HTERT RPE-1 (cell line): ENCODE data around the gene RPS8.
"Not testable (repeated sequence)": the region's sequence is repeated elsewhere in the genome, so short reads cannot be mapped to it uniquely, and the experiment has no call there.

Source experiments
- in situ Hi-C: fragments of 300-500 bp; cut with MboI; formaldehyde crosslinking; loops from 4 replicates; pipeline ENCODE4 v1.14.3; 2020; ENCODE audit warnings: low sequenced_read_pairs

The RPS8 gene

DNA sequence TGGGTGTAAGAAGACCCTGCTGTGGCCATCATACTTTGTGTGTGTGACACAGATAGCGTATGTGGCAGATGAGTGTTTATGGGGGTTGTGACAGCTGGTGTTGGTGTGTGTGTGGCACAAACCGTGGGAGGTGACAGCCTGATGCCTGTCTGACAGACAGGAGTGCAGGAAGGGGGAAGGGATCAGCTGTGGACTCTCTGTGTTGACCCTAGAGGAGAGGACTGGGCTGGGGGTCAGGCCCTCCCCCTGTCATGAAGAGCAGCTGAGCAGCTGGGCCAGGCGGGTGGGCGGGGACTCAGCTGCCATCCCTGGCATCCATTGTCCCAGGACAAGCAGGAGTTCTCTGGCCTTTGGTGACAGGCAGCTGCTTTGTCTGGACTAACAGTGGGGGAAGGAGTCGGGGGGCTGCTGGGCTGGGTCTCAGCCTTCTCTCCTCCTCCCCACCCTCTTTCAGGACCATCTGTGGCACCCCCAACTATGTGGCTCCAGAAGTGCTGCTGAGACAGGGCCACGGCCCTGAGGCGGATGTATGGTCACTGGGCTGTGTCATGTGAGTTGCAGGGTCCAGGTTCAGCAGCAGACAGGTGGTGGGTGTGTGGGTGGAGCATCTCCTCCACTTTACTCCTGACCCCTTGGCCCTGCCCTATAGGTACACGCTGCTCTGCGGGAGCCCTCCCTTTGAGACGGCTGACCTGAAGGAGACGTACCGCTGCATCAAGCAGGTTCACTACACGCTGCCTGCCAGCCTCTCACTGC, 27.1 kb downstream of the RPS8 start:
- in situ Hi-C loops = no loop called here

DNA sequence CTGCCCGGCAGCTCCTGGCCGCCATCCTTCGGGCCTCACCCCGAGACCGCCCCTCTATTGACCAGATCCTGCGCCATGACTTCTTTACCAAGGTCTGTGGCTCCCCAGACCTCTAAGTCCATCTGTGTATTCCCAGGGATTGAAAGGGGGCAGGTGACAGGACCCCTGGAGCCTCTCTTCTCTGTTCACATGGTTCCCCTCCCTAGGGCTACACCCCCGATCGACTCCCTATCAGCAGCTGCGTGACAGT, 27.6 kb downstream of the RPS8 start:
- in situ Hi-C loops = no loop called here

DNA sequence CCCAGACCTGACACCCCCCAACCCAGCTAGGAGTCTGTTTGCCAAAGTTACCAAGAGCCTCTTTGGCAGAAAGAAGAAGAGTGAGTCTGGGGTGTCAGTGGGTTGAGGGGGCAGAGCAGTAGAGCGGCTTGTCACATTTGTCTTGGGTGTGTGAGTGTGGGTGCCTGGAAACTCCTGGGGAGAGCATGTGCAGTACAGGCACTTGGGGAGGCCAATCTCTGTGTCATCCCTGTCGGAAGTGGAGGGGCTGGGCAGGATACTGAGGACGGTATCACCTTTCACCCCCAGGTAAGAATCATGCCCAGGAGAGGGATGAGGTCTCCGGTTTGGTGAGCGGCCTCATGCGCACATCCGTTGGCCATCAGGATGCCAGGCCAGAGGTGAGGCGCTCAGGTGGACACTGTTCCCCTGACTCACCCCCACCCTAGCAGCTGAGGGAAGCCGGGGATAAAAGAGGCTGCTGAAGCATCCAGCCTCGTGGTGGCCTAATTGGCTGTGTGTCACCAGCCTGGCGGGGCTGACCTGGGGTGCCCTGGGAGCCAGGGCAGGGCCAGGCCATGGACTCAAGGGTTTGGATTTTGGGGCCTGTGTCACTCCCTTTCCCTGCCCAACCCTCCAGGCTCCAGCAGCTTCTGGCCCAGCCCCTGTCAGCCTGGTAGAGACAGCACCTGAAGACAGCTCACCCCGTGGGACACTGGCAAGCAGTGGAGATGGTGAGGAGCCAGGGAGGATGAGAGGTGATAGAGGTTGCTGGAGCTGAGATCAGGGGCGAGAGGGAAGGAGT, 28.2 kb downstream of the RPS8 start:
- in situ Hi-C loops = no loop called here

DNA sequence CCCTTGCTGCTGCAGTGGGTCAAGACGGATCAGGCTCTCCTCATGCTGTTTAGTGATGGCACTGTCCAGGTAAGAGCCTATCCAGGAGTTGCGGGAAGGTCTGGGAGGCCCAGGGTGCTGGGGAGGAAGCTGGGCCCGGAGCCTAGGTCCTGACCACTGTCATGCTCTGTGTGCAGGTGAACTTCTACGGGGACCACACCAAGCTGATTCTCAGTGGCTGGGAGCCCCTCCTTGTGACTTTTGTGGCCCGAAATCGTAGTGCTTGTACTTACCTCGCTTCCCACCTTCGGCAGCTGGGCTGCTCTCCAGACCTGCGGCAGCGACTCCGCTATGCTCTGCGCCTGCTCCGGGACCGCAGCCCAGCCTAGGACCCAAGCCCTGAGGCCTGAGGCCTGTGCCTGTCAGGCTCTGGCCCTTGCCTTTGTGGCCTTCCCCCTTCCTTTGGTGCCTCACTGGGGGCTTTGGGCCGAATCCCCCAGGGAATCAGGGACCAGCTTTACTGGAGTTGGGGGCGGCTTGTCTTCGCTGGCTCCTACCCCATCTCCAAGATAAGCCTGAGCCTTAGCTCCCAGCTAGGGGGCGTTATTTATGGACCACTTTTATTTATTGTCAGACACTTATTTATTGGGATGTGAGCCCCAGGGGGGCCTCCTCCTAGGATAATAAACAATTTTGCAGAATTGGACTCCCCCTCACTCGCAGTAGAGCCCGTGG, 30.1 kb downstream of the RPS8 start:
- in situ Hi-C loops = no loop called here

- in situ Hi-C loops = no loop called here
These were observed 30.8 kb downstream of the RPS8 start for GRCh38 chr1:44806025-44806703.

GRCh38 chr1:44806704-44807363, 31.5 kb downstream of the RPS8 start, which contains the start of gene DYNLT4:
Gene DYNLT4 (minus strand): TSS chr1:44807351. CDS start chr1:44806668, 683 bp downstream.
- in situ Hi-C loops = no loop called here

- in situ Hi-C loops = no loop called here
These were observed 32.2 kb downstream of the RPS8 start for GRCh38 chr1:44807364-44808062.

GRCh38 chr1:44808063-44808937, 33.0 kb downstream of the RPS8 start, which contains the start of gene BTBD19:
Gene BTBD19 (plus strand): TSS chr1:44808523. CDS start chr1:44808821, 298 bp downstream.
- in situ Hi-C loops = no loop called here

GRCh38 chr1:44808938-44809917, 33.9 kb downstream of the RPS8 start:
- in situ Hi-C loops = no loop called here

- in situ Hi-C loops = no loop called here
These were observed 34.9 kb downstream of the RPS8 start for GRCh38 chr1:44810101-44810761.

GRCh38 chr1:44810762-44811105, 35.4 kb downstream of the RPS8 start:
- in situ Hi-C loops = not testable (repeated sequence)

- in situ Hi-C loops = no loop called here
These were observed 35.9 kb downstream of the RPS8 start for GRCh38 chr1:44811234-44811633.

GRCh38 chr1:44812822-44813543, 37.6 kb downstream of the RPS8 start:
- in situ Hi-C loops = no loop called here

DNA sequence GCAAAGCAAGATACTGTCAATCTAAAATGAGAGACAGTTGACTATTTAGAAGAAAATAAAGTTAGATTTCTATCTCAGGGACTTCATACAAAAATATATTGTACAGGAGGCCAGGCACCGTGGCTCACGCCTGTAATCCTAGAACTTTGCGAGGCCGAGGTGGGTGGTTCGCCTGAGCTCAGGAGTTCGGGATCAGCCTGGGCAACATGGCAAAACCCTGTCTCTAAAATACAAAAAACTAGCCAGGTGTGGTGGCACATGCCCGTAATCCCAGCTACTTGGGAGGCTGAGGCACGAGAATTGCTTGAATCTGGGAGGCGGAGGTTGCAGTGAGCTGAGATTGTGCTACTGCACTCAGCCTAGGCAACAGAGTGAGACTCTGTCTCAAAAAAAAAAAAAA, 40.6 kb downstream of the RPS8 start:
- in situ Hi-C loops = not testable (repeated sequence)

- in situ Hi-C loops = no loop called here
These were observed 42.0 kb downstream of the RPS8 start for GRCh38 chr1:44817307-44817706.

- in situ Hi-C loops = no loop called here
These were observed 42.6 kb downstream of the RPS8 start for GRCh38 chr1:44817771-44818495.
